IMR-90 (cell line): ENCODE measurements around the gene FCHSD2. TPM values are rescaled to one million over a fixed set of nuclear protein-coding genes. Genes with fewer than 3 reads are reported as not detected.

Experiments used
- ATAC-seq: fragments of 200-7000 bp; cut with Tn5 transposase; 2 replicates; pipeline ENCODE4 v1.9.1; 2020; ENCODE audit warnings: low read depth, mild to moderate bottlenecking, moderate library complexity
- BruUV-seq: library from RNA; stranded (reverse); fragments of 400-500 nt; replicated peaks from 2 replicates; lab custom pipeline; 2021; lab: Mats Ljungman, UMichigan
- CTCF ChIA-PET: fragments of 300-600 bp; formaldehyde crosslinking; extraction: SDS; loops from one replicate; lab custom pipeline; 2021; ENCODE audit warnings: antibody characterized with exemption; lab: Yijun Ruan, JAX
- POLR2A ChIA-PET: fragments of 300-600 bp; sonication (Branson Sonifier 250); formaldehyde crosslinking; loops from one replicate; lab custom pipeline; 2022; ENCODE audit warnings: antibody characterized with exemption; ENCODE audit not compliant: unreplicated experiment; lab: Charles Lee
- DNase-seq: peaks from one replicate; pipeline ENCODE4 v3.0.0; 2013
- H2AFZ ChIP-seq: replicated peaks from 2 replicates; pipeline ENCODE3; 2013; ENCODE audit warnings: low read length, mild to moderate bottlenecking; ENCODE audit not compliant: poor library complexity
- H2AK5ac ChIP-seq: 2 replicates; pipeline ENCODE4 v1.6.1; 2013; ENCODE audit warnings: low read depth, low read length, inconsistent platforms
- H2AK9ac ChIP-seq: replicated peaks from 2 replicates; pipeline ENCODE3; 2013; ENCODE audit warnings: mild to moderate bottlenecking, low read depth, low read length, moderate library complexity; ENCODE audit not compliant: poor library complexity
- H2BK120ac ChIP-seq: 2 replicates; pipeline ENCODE4 v1.6.1; 2013; ENCODE audit warnings: low read depth, low read length, inconsistent platforms
- H2BK15ac ChIP-seq: 3 replicates; pipeline ENCODE4 v1.6.1; 2013; ENCODE audit warnings: low read depth, low read length, inconsistent platforms
- H2BK20ac ChIP-seq: 2 replicates; pipeline ENCODE4 v1.6.1; 2013; ENCODE audit warnings: low read depth, mild to moderate bottlenecking, inconsistent platforms, low read length, moderate library complexity
- H2BK5ac ChIP-seq: 2 replicates; pipeline ENCODE4 v1.6.1; 2013; ENCODE audit warnings: mild to moderate bottlenecking, low read depth, low read length, inconsistent platforms; ENCODE audit not compliant: poor library complexity, severe bottlenecking
- H3K14ac ChIP-seq: replicated peaks from 2 replicates; pipeline ENCODE4 v1.6.1; 2013; ENCODE audit warnings: low read depth, low read length, inconsistent platforms
- H3K18ac ChIP-seq: 2 replicates; pipeline ENCODE4 v1.6.1; 2013; ENCODE audit warnings: low read depth, low read length, control low read depth
- H3K23ac ChIP-seq: 2 replicates; pipeline ENCODE4 v1.6.1; 2013; ENCODE audit warnings: low read depth, low read length, inconsistent platforms
- H3K27ac ChIP-seq: 2 replicates; pipeline ENCODE4 v1.5.1; 2013; ENCODE audit warnings: mild to moderate bottlenecking, control low read depth, low read length; ENCODE audit not compliant: insufficient read depth
- H3K27me3 ChIP-seq: 2 replicates; pipeline ENCODE4 v1.6.1; 2013; ENCODE audit warnings: low read length; ENCODE audit not compliant: control insufficient read depth, insufficient read depth
- H3K36me3 ChIP-seq: 2 replicates; pipeline ENCODE4 v1.6.1; 2013; ENCODE audit warnings: low read length, mixed read lengths; ENCODE audit not compliant: control insufficient read depth, insufficient read depth
- H3K4ac ChIP-seq: 2 replicates; pipeline ENCODE4 v1.6.1; 2013; ENCODE audit warnings: low read depth, low read length, inconsistent platforms
- H3K4me1 ChIP-seq: 2 replicates; pipeline ENCODE4 v1.6.1; 2013; ENCODE audit warnings: low read length, mixed read lengths; ENCODE audit not compliant: control insufficient read depth, insufficient read depth
- H3K4me2 ChIP-seq: 2 replicates; pipeline ENCODE4 v1.6.1; 2013; ENCODE audit warnings: low read depth, mild to moderate bottlenecking, control low read depth, low read length, moderate library complexity
- H3K4me3 ChIP-seq: 2 replicates; pipeline ENCODE4 v1.5.1; 2013; ENCODE audit warnings: low read depth, mild to moderate bottlenecking, control low read depth, low read length, moderate library complexity; ENCODE audit not compliant: insufficient read depth
- H3K56ac ChIP-seq: 2 replicates; pipeline ENCODE4 v1.6.1; 2013; ENCODE audit warnings: low read length, inconsistent platforms; ENCODE audit not compliant: insufficient read depth; ENCODE audit errors: extremely low read depth
- H3K79me1 ChIP-seq, 2 experiments: 2 replicates each; pipeline ENCODE4 v1.6.1; 2013; ENCODE audit warnings: low read length in 2 of 2, inconsistent platforms in 1 of 2, low read depth in 1 of 2
- H3K9ac ChIP-seq: 2 replicates; pipeline ENCODE4 v1.6.1; 2013; ENCODE audit warnings: low read depth, low read length, control low read depth
- H3K9me1 ChIP-seq: 2 replicates; pipeline ENCODE4 v1.6.1; 2013; ENCODE audit warnings: low read length, inconsistent platforms; ENCODE audit not compliant: insufficient read depth
- H3K9me3 ChIP-seq: 2 replicates; pipeline ENCODE4 v1.6.1; 2013; ENCODE audit warnings: low read length; ENCODE audit not compliant: control insufficient read depth, insufficient read depth
- H4K20me1 ChIP-seq: 2 replicates; pipeline ENCODE4 v1.6.1; 2013; ENCODE audit warnings: low read length, inconsistent platforms; ENCODE audit not compliant: insufficient read depth
- H4K5ac ChIP-seq: 2 replicates; pipeline ENCODE4 v1.6.1; 2013; ENCODE audit warnings: mild to moderate bottlenecking, low read depth, low read length, control low read depth
- H4K8ac ChIP-seq, 2 experiments: 2 replicates each; pipeline ENCODE4 v1.6.1; 2013; ENCODE audit warnings: low read depth in 2 of 2, low read length in 2 of 2, control low read depth in 1 of 2, inconsistent platforms in 1 of 2
- H4K91ac ChIP-seq: 2 replicates; pipeline ENCODE4 v1.6.1; 2013; ENCODE audit warnings: low read depth, low read length, inconsistent platforms; ENCODE audit not compliant: insufficient read depth
- CHD1 ChIP-seq: IDR thresholded peaks from 2 replicates; pipeline ENCODE4 v1.6.1; 2012; ENCODE audit warnings: low read depth, low read length, improper control_type of control experiment
- FOS ChIP-seq: fragments of 150-350 bp; IDR thresholded peaks from 2 replicates; pipeline ENCODE4 v1.6.1; 2016; ENCODE audit warnings: low read depth, low read length
- MAFK ChIP-seq: IDR thresholded peaks from 2 replicates; pipeline ENCODE4 v1.6.1; 2012; ENCODE audit warnings: low read depth, low read length, improper control_type of control experiment
- NFE2L2 ChIP-seq: fragments of 150-350 bp; IDR thresholded peaks from 2 replicates; pipeline ENCODE4 v1.6.1; 2016; ENCODE audit warnings: low read depth, mild to moderate bottlenecking, low read length
- RFX5 ChIP-seq: IDR thresholded peaks from 2 replicates; pipeline ENCODE4 v1.8.0; 2012; ENCODE audit warnings: low read depth, mild to moderate bottlenecking, low read length, moderate library complexity
- SMC3 ChIP-seq: fragments of 150-350 bp; IDR thresholded peaks from 2 replicates; pipeline ENCODE4 v1.6.1; 2016; ENCODE audit warnings: low read depth, mild to moderate bottlenecking, antibody characterized with exemption, low read length, moderate library complexity
- WGBS, 2 experiments: methylation state at CpG; one replicate each; pipeline versions ENCODE4 v1.1.5 to v1.1.7; 2013; ENCODE audit warnings: missing lambda C conversion rate in 2 of 2; ENCODE audit not compliant: insufficient read length in 1 of 2; ENCODE audit errors: extremely low coverage in 2 of 2; 5-methylcytosine and 5-hydroxymethylcytosine counted together
- dilution Hi-C: fragments of 300-500 bp; cut with HindIII; formaldehyde crosslinking; loops from one replicate; pipeline ENCODE4 v1.14.3; 2018; ENCODE audit warnings: low sequenced_read_pairs; ENCODE audit not compliant: unreplicated experiment
- in situ Hi-C: fragments of 300-500 bp; cut with MboI; formaldehyde crosslinking; loops from 3 replicates; pipeline ENCODE4 v1.14.3; 2019; ENCODE audit warnings: low sequenced_read_pairs, inconsistent platforms, mixed read lengths
- intact Hi-C: fragments of 100-400 bp; cut with micrococcal nuclease; formaldehyde crosslinking; loops from 2 replicates; pipeline ENCODE4 v1.10.0; 2022
- polyA plus RNA-seq, 3 experiments: library from polyadenylated mRNA; depleted of rRNA; stranded (reverse); fragments of >200 nt; gene quantifications; 2 replicates each; pipeline ENCODE4 v1.2.3, GENCODE V29; 2012; ENCODE audit warnings: low replicate concordance in 1 of 3
- total RNA-seq: library from RNA; depleted of rRNA; stranded (reverse); fragments of >200 nt; gene quantifications from 2 replicates; pipeline ENCODE4 v1.2.3, GENCODE V29; 2012
- TF ChIP-seq, protein P1 (sequence below): fragments of 150-350 bp; IDR thresholded peaks from 2 replicates; pipeline ENCODE4 v1.6.1; 2017; ENCODE audit warnings: mild to moderate bottlenecking, antibody characterized with exemption, low read length, low read depth
- TF ChIP-seq, protein P2 (sequence below): conservative IDR thresholded peaks from 2 replicates; pipeline ENCODE4 v1.5.1; 2012; ENCODE audit warnings: mild to moderate bottlenecking, low read depth, low read length, improper control_type of control experiment

Gene FCHSD2
- total and polyA plus RNA-seq, 2 of the 4 experiments (the other 2 are of a cell fraction) = 5.9 to 18.7 TPM

DNA sequence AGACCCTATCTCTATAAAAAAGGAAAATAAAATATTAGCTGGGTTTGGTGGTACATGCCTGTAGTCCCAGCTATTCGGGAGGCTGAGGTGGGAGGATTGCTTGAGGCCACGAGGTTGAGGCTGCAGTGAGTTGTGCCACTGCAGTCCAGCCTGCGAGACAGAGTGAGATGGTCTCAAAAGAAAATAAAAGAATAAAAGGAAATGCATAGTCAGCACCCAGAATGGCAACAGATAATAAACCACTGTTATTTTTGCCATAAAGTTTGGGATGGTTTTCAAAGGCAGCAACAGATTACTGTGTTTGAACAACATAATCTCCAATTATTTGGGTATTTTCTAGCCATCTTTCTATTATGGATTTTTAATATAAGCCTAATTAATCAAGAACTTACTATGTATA, 266.0 kb downstream of the FCHSD2 start:
- dilution Hi-C loops = no loop called here
- WGBS, 2 experiments = 100% methylated on average over 1 of the region's 3 CpGs; no CpG with 5 or more reads in 1 of the 2 experiments

More for the DNA sequence above, 266.0 kb downstream of the FCHSD2 start:
- Histone ChIP-seq H2BK20ac (no peak overlapping the region), H4K8ac (no peak overlapping the region), H3K4me2 (no peak overlapping the region), H4K20me1 (no peaks in the 10 kb centered on the region; the same call in 1 of the 2 replicates), H3K4me1 (0 out of 2 replicates have a peak, but pooled peaks cover 2% of the 10 kb centered on the region), H3K79me1 (peaks cover 2 to 10% of the 10 kb centered on the region in 2 experiments; a peak in 2 of 4 replicates), H3K4me3 (no peak overlapping the region), H3K36me3 (no peaks in the 10 kb centered on the region), H2AFZ (no peak overlapping the region), H3K27me3 (no peaks in the 10 kb centered on the region), H3K14ac (no peak overlapping the region), H3K9me1 (peaks cover 3% of the 10 kb centered on the region; the same call in 1 of the 2 replicates), H2AK5ac (no peak overlapping the region), H2AK9ac (no peak overlapping the region), H2BK5ac (no peak overlapping the region), H3K56ac (no peak overlapping the region), H3K9me3 (no peaks in the 10 kb centered on the region), H2BK15ac (no peak overlapping the region), H3K9ac (no peak overlapping the region), H4K5ac (no peak overlapping the region), H3K18ac (no peak overlapping the region), H2BK120ac (no peak overlapping the region), H4K91ac (no peak overlapping the region), H3K4ac (no peak overlapping the region), H3K27ac (no peak overlapping the region), H3K23ac (no peak overlapping the region)
- intact Hi-C loops = no loop called here
- ChIA-PET CTCF (no interaction called here), POLR2A (no interaction called here)
- ATAC-seq (no peak), DNase-seq (no peak)
- TF ChIP-seq CHD1 (no peak), FOS (no peak), MAFK (peak; percentile 46), NFE2L2 (no peak), RFX5 (no peak), SMC3 (no peak)
- TF ChIP-seq, protein P1, sequence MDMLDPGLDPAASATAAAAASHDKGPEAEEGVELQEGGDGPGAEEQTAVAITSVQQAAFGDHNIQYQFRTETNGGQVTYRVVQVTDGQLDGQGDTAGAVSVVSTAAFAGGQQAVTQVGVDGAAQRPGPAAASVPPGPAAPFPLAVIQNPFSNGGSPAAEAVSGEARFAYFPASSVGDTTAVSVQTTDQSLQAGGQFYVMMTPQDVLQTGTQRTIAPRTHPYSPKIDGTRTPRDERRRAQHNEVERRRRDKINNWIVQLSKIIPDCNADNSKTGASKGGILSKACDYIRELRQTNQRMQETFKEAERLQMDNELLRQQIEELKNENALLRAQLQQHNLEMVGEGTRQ = no peak
- TF ChIP-seq, protein P2, sequence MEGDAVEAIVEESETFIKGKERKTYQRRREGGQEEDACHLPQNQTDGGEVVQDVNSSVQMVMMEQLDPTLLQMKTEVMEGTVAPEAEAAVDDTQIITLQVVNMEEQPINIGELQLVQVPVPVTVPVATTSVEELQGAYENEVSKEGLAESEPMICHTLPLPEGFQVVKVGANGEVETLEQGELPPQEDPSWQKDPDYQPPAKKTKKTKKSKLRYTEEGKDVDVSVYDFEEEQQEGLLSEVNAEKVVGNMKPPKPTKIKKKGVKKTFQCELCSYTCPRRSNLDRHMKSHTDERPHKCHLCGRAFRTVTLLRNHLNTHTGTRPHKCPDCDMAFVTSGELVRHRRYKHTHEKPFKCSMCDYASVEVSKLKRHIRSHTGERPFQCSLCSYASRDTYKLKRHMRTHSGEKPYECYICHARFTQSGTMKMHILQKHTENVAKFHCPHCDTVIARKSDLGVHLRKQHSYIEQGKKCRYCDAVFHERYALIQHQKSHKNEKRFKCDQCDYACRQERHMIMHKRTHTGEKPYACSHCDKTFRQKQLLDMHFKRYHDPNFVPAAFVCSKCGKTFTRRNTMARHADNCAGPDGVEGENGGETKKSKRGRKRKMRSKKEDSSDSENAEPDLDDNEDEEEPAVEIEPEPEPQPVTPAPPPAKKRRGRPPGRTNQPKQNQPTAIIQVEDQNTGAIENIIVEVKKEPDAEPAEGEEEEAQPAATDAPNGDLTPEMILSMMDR = no peak
- BruUV-seq = no TSS peak
- in situ Hi-C loops = no loop called here
